Sigmoid colon (tissue), 7 donors: ENCODE measurements around the gene NECTIN4. TPM values are rescaled to one million over a fixed set of nuclear protein-coding genes. Genes with fewer than 3 reads are reported as not detected.

Experiments
- DNase-seq: peaks from one replicate; pipeline ENCODE4 v3.0.0-alpha.2; 2019
- H3K27ac ChIP-seq, 4 donors: fragments of 200-600 bp; sonication (generic); one replicate each; pipeline ENCODE4 v1.5.1; 2016 to 2019; ENCODE audit warnings: mild to moderate bottlenecking in 1 of 4
- H3K27me3 ChIP-seq, 3 donors: fragments of 200-600 bp; sonication (generic); one replicate each; pipeline ENCODE4 v1.5.1; 2019; ENCODE audit warnings: mild to moderate bottlenecking in 1 of 3
- H3K36me3 ChIP-seq, 4 donors: fragments of 200-600 bp; sonication (generic); one replicate each; pipeline ENCODE4 v1.5.1; 2016 to 2019
- H3K4me1 ChIP-seq, 4 donors: fragments of 200-600 bp; sonication (generic); one replicate each; pipeline ENCODE4 v1.5.1; 2017 to 2019
- H3K4me3 ChIP-seq, 4 donors: fragments of 200-600 bp; sonication (generic); one replicate each; pipeline ENCODE4 v1.5.1; 2017 to 2019; ENCODE audit warnings: mild to moderate bottlenecking in 2 of 4, moderate library complexity in 1 of 4
- H3K9me3 ChIP-seq, 4 donors: fragments of 200-600 bp in 3 of 4; sonication (generic) in 3 of 4; one replicate each; pipeline versions ENCODE4 v1.5.1 to v1.6.1; 2013 to 2019
- EP300 ChIP-seq, 4 donors: sonication (generic); formaldehyde crosslinking; IDR thresholded peaks; one replicate each; pipeline ENCODE4 v1.6.1; 2017; ENCODE audit warnings: antibody characterized with exemption in 4 of 4
- POLR2A ChIP-seq, 2 donors: fragments of 450-650 bp; IDR thresholded peaks; one replicate each; pipeline ENCODE4 v1.6.1; 2016; ENCODE audit warnings: antibody characterized with exemption in 2 of 2, mild to moderate bottlenecking in 2 of 2, moderate library complexity in 2 of 2
- POLR2AphosphoS5 ChIP-seq, 4 donors: sonication (generic); formaldehyde crosslinking; IDR thresholded peaks; one replicate each; pipeline ENCODE4 v1.6.1; 2017; ENCODE audit warnings: antibody characterized with exemption in 4 of 4
- WGBS, 2 donors: extraction: QIAGEN DNeasy Blood & Tissue Kit; methylation state at CpG; one replicate each; pipeline ENCODE4 v1.1.7; 2013; 5-methylcytosine and 5-hydroxymethylcytosine counted together
- intact Hi-C: fragments of 100-400 bp; cut with DNase I; formaldehyde crosslinking; loops from one replicate; pipeline ENCODE4 v1.15.1; 2023
- polyA plus RNA-seq, 3 donors: library from polyadenylated mRNA; stranded (reverse); fragments of 200-250 nt; gene quantifications; one replicate each; pipeline ENCODE4 v1.2.3, GENCODE V29; 2013
- total RNA-seq, 4 donors: library from RNA; depleted of rRNA; stranded (reverse); fragments of >200 nt; gene quantifications; one replicate each; pipeline ENCODE4 v1.1.0, GENCODE V29; 2016
- TF ChIP-seq, protein P1 (sequence below), 4 experiments: fragments of 450-650 bp in 3 of 4; fragments of 200-600 bp in 1 of 4; IDR thresholded peaks; one replicate each; pipeline ENCODE4 v1.5.1; 2016 to 2019; ENCODE audit warnings: antibody characterized with exemption in 4 of 4, mild to moderate bottlenecking in 3 of 4, moderate library complexity in 2 of 4
- donor health status: healthy with polysubstance abuse.
- donor health status: Bipolar disorder and iron deficiency.
- donor health status: healthy.

Gene NECTIN4
- total and polyA plus RNA-seq, 7 donors: 1.2 to 2.8 TPM; not detected in 5

GRCh38 chr1:161074676-161075368 is 14.5 kb downstream of the NECTIN4 start:
- Histone ChIP-seq H3K4me3 (no peak overlapping the region), H3K36me3 (no peaks in the 10 kb centered on the region), H3K9me3 (no peaks in the 10 kb centered on the region), H3K4me1 (no peaks in the 10 kb centered on the region), H3K27ac (no peak overlapping the region), H3K27me3 (peaks cover 0 to 4% (median 0%) of the 10 kb centered on the region in 3 donors)
- 81 to 88% methylated on average over 12 of the region's 12 CpGs for WGBS, 2 donors
- no peak for TF ChIP-seq POLR2A (IDR thresholded peaks at IDR 0.05)
- TF ChIP-seq POLR2AphosphoS5 (IDR thresholded peaks at IDR 0.05): no peak
- TF ChIP-seq, protein P1, sequence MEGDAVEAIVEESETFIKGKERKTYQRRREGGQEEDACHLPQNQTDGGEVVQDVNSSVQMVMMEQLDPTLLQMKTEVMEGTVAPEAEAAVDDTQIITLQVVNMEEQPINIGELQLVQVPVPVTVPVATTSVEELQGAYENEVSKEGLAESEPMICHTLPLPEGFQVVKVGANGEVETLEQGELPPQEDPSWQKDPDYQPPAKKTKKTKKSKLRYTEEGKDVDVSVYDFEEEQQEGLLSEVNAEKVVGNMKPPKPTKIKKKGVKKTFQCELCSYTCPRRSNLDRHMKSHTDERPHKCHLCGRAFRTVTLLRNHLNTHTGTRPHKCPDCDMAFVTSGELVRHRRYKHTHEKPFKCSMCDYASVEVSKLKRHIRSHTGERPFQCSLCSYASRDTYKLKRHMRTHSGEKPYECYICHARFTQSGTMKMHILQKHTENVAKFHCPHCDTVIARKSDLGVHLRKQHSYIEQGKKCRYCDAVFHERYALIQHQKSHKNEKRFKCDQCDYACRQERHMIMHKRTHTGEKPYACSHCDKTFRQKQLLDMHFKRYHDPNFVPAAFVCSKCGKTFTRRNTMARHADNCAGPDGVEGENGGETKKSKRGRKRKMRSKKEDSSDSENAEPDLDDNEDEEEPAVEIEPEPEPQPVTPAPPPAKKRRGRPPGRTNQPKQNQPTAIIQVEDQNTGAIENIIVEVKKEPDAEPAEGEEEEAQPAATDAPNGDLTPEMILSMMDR (IDR thresholded peaks at IDR 0.05): no peak
- TF ChIP-seq EP300 (IDR thresholded peaks at IDR 0.05): no peak
- DNase-seq: no peak
- intact Hi-C loops: no loop called here

- no peaks in the 10 kb centered on the region for H3K27me3 ChIP-seq
- 38 to 63% methylated on average over 7 of the region's 7 CpGs for WGBS, 2 donors
- no peaks in the 10 kb centered on the region for H3K9me3 ChIP-seq
- no peak for DNase-seq
- TF ChIP-seq POLR2A (IDR thresholded peaks at IDR 0.05) (no peak), EP300 (IDR thresholded peaks at IDR 0.05) (no peak), POLR2AphosphoS5 (IDR thresholded peaks at IDR 0.05) (no peak)
- TF ChIP-seq, protein P1 (IDR thresholded peaks at IDR 0.05): no peak
- H3K36me3 ChIP-seq: no peaks in the 10 kb centered on the region
- intact Hi-C loops: no loop called here
- no peak overlapping the region for H3K27ac ChIP-seq
- H3K4me1 ChIP-seq: no peaks in the 10 kb centered on the region
- no peak overlapping the region for H3K4me3 ChIP-seq
These were observed 15.8 kb downstream of the NECTIN4 start for GRCh38 chr1:161073474-161074121.

DNA sequence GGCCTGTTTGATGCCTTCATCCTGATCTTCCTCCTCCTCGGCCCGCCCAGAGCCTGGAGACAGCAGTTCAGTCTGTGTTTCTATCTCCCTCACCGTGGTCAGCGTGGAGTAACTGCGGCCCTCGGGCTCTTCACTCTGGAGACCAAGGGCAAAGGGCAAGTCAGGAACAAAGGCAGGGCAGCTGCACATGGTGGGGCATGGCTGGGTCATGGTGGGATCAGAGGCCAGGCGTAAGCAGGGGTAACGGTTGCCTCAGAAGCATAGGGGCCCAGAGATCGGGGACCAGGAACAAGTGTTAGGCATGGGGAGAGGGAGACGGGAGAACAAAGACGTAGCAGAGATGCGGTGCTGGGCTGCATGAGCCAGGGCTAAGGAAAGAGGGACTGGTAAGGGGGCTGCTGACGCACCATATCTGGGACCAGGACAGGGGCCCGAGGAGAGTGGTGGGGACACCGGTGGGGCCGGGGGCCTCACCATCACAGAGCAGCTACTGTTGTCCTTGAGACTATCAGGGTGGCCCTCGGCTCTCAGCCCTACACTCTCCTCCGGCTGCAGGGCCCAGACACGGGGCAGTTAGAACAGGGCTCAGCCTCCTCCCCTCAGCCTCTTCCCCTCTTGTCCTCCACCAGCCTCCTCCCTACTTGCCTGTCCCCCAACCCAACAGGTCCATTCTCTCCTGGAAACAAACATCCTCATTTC is 16.5 kb downstream of the NECTIN4 start:
- no peak for TF ChIP-seq POLR2AphosphoS5 (IDR thresholded peaks at IDR 0.05)
- TF ChIP-seq EP300 (IDR thresholded peaks at IDR 0.05): no peak
- TF ChIP-seq POLR2A (IDR thresholded peaks at IDR 0.05): no peak
- TF ChIP-seq, protein P1 (IDR thresholded peaks at IDR 0.05): no peak
- H3K27ac ChIP-seq: no peak overlapping the region
- WGBS, 2 donors: 95 to 96% methylated on average over 19 of the region's 19 CpGs

DNA sequence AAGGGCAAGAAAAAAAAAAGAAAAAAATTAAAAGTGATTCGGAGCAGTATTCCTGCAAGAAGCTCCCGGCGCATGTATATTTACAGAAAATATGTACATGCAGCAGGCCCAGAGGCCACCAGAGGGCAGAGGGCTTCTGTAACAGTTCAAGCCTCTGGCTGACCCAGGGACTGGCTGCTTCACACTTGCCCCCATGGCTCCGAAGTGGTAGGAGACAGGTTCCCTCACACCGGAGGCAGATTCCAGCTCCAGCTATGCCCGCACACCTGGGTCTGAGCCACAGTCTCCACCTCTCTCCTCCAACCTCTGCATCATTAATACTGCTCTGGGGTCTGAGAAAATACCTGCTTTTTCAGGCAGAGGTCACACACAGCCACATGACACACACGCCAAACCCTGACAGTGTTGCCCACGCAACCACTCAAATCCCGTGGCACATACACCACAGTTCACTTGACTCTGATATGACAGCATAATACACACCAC is 17.4 kb downstream of the NECTIN4 start:
- no peak for TF ChIP-seq POLR2A (IDR thresholded peaks at IDR 0.05)
- TF ChIP-seq, protein P1 (IDR thresholded peaks at IDR 0.05): peak in 2 of 4 experiments; percentile 13 to 15
- no peak for TF ChIP-seq POLR2AphosphoS5 (IDR thresholded peaks at IDR 0.05)
- no peak for TF ChIP-seq EP300 (IDR thresholded peaks at IDR 0.05)
- H3K4me3 ChIP-seq: no peak overlapping the region
- no peaks in the 10 kb centered on the region for H3K9me3 ChIP-seq
- DNase-seq: no peak
- H3K36me3 ChIP-seq: no peaks in the 10 kb centered on the region
- no peaks in the 10 kb centered on the region for H3K4me1 ChIP-seq
- intact Hi-C loops: no loop called here
- H3K27ac ChIP-seq: no peak overlapping the region
- H3K27me3 ChIP-seq: no peaks in the 10 kb centered on the region
- WGBS, 2 donors: 67 to 72% methylated on average over 9 of the region's 9 CpGs

More for the DNA sequence above, 16.5 kb downstream of the NECTIN4 start:
- no peaks in the 10 kb centered on the region for H3K27me3 ChIP-seq
- intact Hi-C loops: no loop called here
- no peak for DNase-seq
- H3K9me3 ChIP-seq: no peaks in the 10 kb centered on the region
- no peaks in the 10 kb centered on the region for H3K36me3 ChIP-seq
- no peaks in the 10 kb centered on the region for H3K4me1 ChIP-seq
- H3K4me3 ChIP-seq: no peak overlapping the region
